Measurements from ENCODE around the gene MTFP1.
"Not testable (repeated sequence)": the region's sequence is repeated elsewhere in the genome, so short reads cannot be mapped to it uniquely, and the experiment has no call there.

MTFP1 gene

GRCh38 chr22:30457981-30458380, 32.4 kb downstream of the MTFP1 start:
- no peak for DNase-seq

- no peak for DNase-seq
Measured at GRCh38 chr22:30459181-30460052, 33.8 kb downstream of the MTFP1 start.

GRCh38 chr22:30460147-30460546, 34.6 kb downstream of the MTFP1 start:
- no peak for DNase-seq

- DNase-seq, result not testable (repeated sequence)
Measured at GRCh38 chr22:30460555-30460954, 35.0 kb downstream of the MTFP1 start.

- no peak for DNase-seq
Measured at GRCh38 chr22:30469165-30469564, 43.6 kb downstream of the MTFP1 start.

GRCh38 chr22:30470655-30471054, 45.1 kb downstream of the MTFP1 start:
- no peak for DNase-seq

GRCh38 chr22:30471616-30472318, 46.2 kb downstream of the MTFP1 start, which contains the start of gene SEC14L3:
Gene SEC14L3, minus strand, starts transcription at chr22:30472017. Its CDS starts 59 bp downstream, at chr22:30471958.
- no peak for DNase-seq

- no peak for DNase-seq
Measured at GRCh38 chr22:30472994-30473720, 47.6 kb downstream of the MTFP1 start.

- no peak for DNase-seq
Measured at GRCh38 chr22:30474121-30474520, 48.6 kb downstream of the MTFP1 start.

GRCh38 chr22:30474683-30475424, 49.3 kb downstream of the MTFP1 start:
- DNase-seq, result no peak

All from stimulated activated CD4-positive, alpha-beta T cell treated with anti-CD3 and anti-CD28 coated beads, Interleukin-15, amount 100 ng/mL, for 24 hours (primary cell).